Osteoblast (primary cell): ENCODE results near the gene ZXDC. TPM values are rescaled to one million over a fixed set of nuclear protein-coding genes. Genes with fewer than 3 reads are reported as not detected.

Experiments used
- DNase-seq: peaks from one replicate; pipeline ENCODE4 v3.0.0; 2011; ENCODE audit warnings: low spot score, mixed read lengths; ENCODE audit not compliant: insufficient read length; ENCODE audit errors: missing footprints
- H2AFZ ChIP-seq: 2 replicates; pipeline ENCODE4 v1.6.0; 2011; ENCODE audit warnings: mild to moderate bottlenecking, low read length
- H3K27ac ChIP-seq: 2 replicates; pipeline ENCODE4 v1.5.1; 2011; ENCODE audit warnings: mild to moderate bottlenecking, low read depth, low read length, moderate library complexity
- H3K27me3 ChIP-seq: 2 replicates; pipeline ENCODE4 v1.6.0; 2012; ENCODE audit warnings: mild to moderate bottlenecking, control low read depth, inconsistent platforms, low read length, moderate library complexity; ENCODE audit not compliant: insufficient read depth
- H3K36me3 ChIP-seq: 2 replicates; pipeline ENCODE4 v1.5.1; 2011; ENCODE audit warnings: mild to moderate bottlenecking, low read length, control low read depth, moderate library complexity; ENCODE audit not compliant: insufficient read depth
- H3K4me1 ChIP-seq: 2 replicates; pipeline ENCODE4 v1.5.1; 2011; ENCODE audit warnings: mild to moderate bottlenecking, low read length, control low read depth, moderate library complexity; ENCODE audit not compliant: insufficient read depth
- H3K4me2 ChIP-seq: 2 replicates; pipeline ENCODE4 v1.6.0; 2011; ENCODE audit warnings: mild to moderate bottlenecking, low read length; ENCODE audit not compliant: insufficient read depth
- H3K4me3 ChIP-seq: fragments of 200-600 bp; sonication (generic); 3 replicates; pipeline ENCODE4 v1.5.1; 2012; ENCODE audit warnings: mild to moderate bottlenecking, low read length, inconsistent platforms; ENCODE audit not compliant: insufficient read depth
- H3K79me2 ChIP-seq: 2 replicates; pipeline ENCODE4 v1.6.0; 2012; ENCODE audit warnings: mild to moderate bottlenecking, low read length, control low read depth, inconsistent platforms; ENCODE audit not compliant: insufficient read depth
- H3K9me3 ChIP-seq: 2 replicates; pipeline ENCODE4 v1.5.1; 2011; ENCODE audit warnings: low read depth, low read length, control low read depth
- H4K20me1 ChIP-seq: 2 replicates; pipeline ENCODE4 v1.6.0; 2012; ENCODE audit warnings: mild to moderate bottlenecking, low read length, control low read depth; ENCODE audit not compliant: insufficient read depth
- CTCF ChIP-seq: IDR thresholded peaks from 2 replicates; pipeline ENCODE4 v1.5.1; 2011; ENCODE audit warnings: mild to moderate bottlenecking, low read depth, low read length, moderate library complexity; ENCODE audit errors: extremely low read depth
- total RNA-seq: library from RNA; depleted of rRNA; stranded (reverse); fragments of >200 nt; gene quantifications from 2 replicates; pipeline ENCODE4 v1.2.3, GENCODE V29; 2012

ZXDC gene
- total RNA-seq, 1 donor = 27.1 TPM

GRCh38 chr3:126480861-126481260 lies 5.2 kb upstream of the ZXDC start:
- H3K27ac ChIP-seq = no peak overlapping the region
- no peak overlapping the region for H3K4me3 ChIP-seq
- H3K36me3 ChIP-seq = no peaks in the 10 kb centered on the region
- no peaks in the 10 kb centered on the region for H4K20me1 ChIP-seq
- H3K4me1 ChIP-seq = no peaks in the 10 kb centered on the region
- no peak for DNase-seq
- no peaks in the 10 kb centered on the region for H3K9me3 ChIP-seq
- TF ChIP-seq CTCF = no peak
- no peak overlapping the region for H2AFZ ChIP-seq
- H3K79me2 ChIP-seq = no peaks in the 10 kb centered on the region
- H3K27me3 ChIP-seq = no peaks in the 10 kb centered on the region
- no peak overlapping the region for H3K4me2 ChIP-seq

GRCh38 chr3:126480206-126480605 lies 4.5 kb upstream of the ZXDC start:
- Histone ChIP-seq H3K4me1 (no peaks in the 10 kb centered on the region), H3K4me2 (no peak overlapping the region), H3K9me3 (no peaks in the 10 kb centered on the region), H3K79me2 (no peaks in the 10 kb centered on the region), H3K27me3 (no peaks in the 10 kb centered on the region), H3K36me3 (no peaks in the 10 kb centered on the region), H3K27ac (no peak overlapping the region), H2AFZ (no peak overlapping the region), H4K20me1 (no peaks in the 10 kb centered on the region), H3K4me3 (no peak overlapping the region)
- no peak for TF ChIP-seq CTCF
- no peak for DNase-seq

GRCh38 chr3:126479642-126480041 lies 4.0 kb upstream of the ZXDC start:
- no peak overlapping the region for H3K4me3 ChIP-seq
- peaks cover 5% of the 10 kb centered on the region for H3K79me2 ChIP-seq
- H3K27me3 ChIP-seq = no peaks in the 10 kb centered on the region
- no peak for DNase-seq
- no peak overlapping the region for H3K27ac ChIP-seq
- H3K9me3 ChIP-seq = no peaks in the 10 kb centered on the region
- peaks cover 1% of the 10 kb centered on the region for H3K4me1 ChIP-seq
- H3K4me2 ChIP-seq = no peak overlapping the region
- H4K20me1 ChIP-seq = peaks cover 5% of the 10 kb centered on the region
- no peaks in the 10 kb centered on the region for H3K36me3 ChIP-seq
- TF ChIP-seq CTCF = no peak
- no peak overlapping the region for H2AFZ ChIP-seq

- Histone ChIP-seq H3K36me3 (no peaks in the 10 kb centered on the region), H3K9me3 (no peaks in the 10 kb centered on the region), H4K20me1 (peaks cover 11% of the 10 kb centered on the region), H3K4me3 (no peak overlapping the region), H3K79me2 (peaks cover 12% of the 10 kb centered on the region), H3K4me2 (no peak overlapping the region), H3K27ac (no peak overlapping the region), H2AFZ (no peak overlapping the region), H3K4me1 (peaks cover 8% of the 10 kb centered on the region), H3K27me3 (no peaks in the 10 kb centered on the region)
- peak; percentile 58 for DNase-seq
- no peak for TF ChIP-seq CTCF
Observed at GRCh38 chr3:126478581-126479310, 3.1 kb upstream of the ZXDC start.
